Sigmoid colon (tissue), 3 donors: ENCODE results near the gene FXYD2.

Experiments used
- POLR2A ChIP-seq, 2 donors: fragments of 450-650 bp; IDR thresholded peaks; one replicate each; pipeline ENCODE4 v1.6.1; 2016; ENCODE audit warnings: antibody characterized with exemption in 2 of 2, mild to moderate bottlenecking in 2 of 2, moderate library complexity in 2 of 2
- TF ChIP-seq, protein P1 (sequence below), 4 experiments: fragments of 450-650 bp in 3 of 4; fragments of 200-600 bp in 1 of 4; IDR thresholded peaks; one replicate each; pipeline ENCODE4 v1.5.1; 2016 to 2019; ENCODE audit warnings: antibody characterized with exemption in 4 of 4, mild to moderate bottlenecking in 3 of 4, moderate library complexity in 2 of 4

DNA sequence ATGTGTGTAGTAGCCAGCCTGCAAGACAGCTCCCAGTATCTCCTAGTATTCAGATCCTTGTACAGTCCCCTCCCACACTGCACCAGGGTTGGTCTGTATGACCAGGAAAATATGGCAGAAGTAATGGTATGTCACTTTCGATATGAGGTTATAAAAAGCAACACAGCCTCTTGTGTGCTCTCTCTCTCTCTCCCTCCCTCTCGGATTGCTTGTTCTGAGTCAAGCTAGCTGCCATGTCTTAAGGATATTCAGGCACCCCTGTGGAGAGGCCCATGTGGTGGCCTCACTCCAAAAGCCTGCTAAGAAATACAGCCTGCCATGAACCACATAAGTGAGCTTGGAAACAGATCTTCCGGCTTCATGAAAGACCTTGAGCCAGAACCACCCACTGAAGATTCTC lies 26.6 kb upstream of the FXYD2 start:
- TF ChIP-seq POLR2A (IDR thresholded peaks at IDR 0.05) = no peak
- TF ChIP-seq, protein P1, sequence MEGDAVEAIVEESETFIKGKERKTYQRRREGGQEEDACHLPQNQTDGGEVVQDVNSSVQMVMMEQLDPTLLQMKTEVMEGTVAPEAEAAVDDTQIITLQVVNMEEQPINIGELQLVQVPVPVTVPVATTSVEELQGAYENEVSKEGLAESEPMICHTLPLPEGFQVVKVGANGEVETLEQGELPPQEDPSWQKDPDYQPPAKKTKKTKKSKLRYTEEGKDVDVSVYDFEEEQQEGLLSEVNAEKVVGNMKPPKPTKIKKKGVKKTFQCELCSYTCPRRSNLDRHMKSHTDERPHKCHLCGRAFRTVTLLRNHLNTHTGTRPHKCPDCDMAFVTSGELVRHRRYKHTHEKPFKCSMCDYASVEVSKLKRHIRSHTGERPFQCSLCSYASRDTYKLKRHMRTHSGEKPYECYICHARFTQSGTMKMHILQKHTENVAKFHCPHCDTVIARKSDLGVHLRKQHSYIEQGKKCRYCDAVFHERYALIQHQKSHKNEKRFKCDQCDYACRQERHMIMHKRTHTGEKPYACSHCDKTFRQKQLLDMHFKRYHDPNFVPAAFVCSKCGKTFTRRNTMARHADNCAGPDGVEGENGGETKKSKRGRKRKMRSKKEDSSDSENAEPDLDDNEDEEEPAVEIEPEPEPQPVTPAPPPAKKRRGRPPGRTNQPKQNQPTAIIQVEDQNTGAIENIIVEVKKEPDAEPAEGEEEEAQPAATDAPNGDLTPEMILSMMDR (IDR thresholded peaks at IDR 0.05) = no peak
